Activated B cell treated with CpG ODN at 0.5 μM for 24 hours (primary cell): Measurements from ENCODE around the gene DGKA. TPM values are rescaled to one million over a fixed set of nuclear protein-coding genes. Genes with fewer than 3 reads are reported as not detected.

ENCODE experiments used
- ATAC-seq: fragments of 200-7000 bp; cut with Tn5 transposase; one replicate; pipeline ENCODE4 v1.10.0; 2021; ENCODE audit warnings: low read depth, mild to moderate bottlenecking, moderate library complexity
- CTCF ChIA-PET: fragments of 350-600 bp; sonication (Branson Sonifier 250); formaldehyde crosslinking; loops from one replicate; lab custom pipeline; 2021; ENCODE audit warnings: antibody characterized with exemption; lab: Charles Lee
- POLR2A ChIA-PET: fragments of 350-600 bp; sonication (Branson Sonifier 250); formaldehyde crosslinking; loops from one replicate; lab custom pipeline; 2021; ENCODE audit warnings: antibody characterized with exemption; lab: Charles Lee
- DNase-seq: peaks from one replicate; pipeline ENCODE4 v3.0.0; 2022
- H3K27ac Mint-ChIP-seq: one replicate; pipeline ENCODE4 v1.8.0; 2020; ENCODE audit warnings: mixed read lengths
- H3K27me3 Mint-ChIP-seq: one replicate; pipeline ENCODE4 v1.8.0; 2021; ENCODE audit warnings: mixed read lengths
- H3K36me3 Mint-ChIP-seq: one replicate; pipeline ENCODE4 v1.8.0; 2021; ENCODE audit warnings: low read depth, mixed read lengths
- H3K4me1 Mint-ChIP-seq: one replicate; pipeline ENCODE4 v1.8.0; 2021; ENCODE audit warnings: mixed read lengths
- H3K4me3 Mint-ChIP-seq: one replicate; pipeline ENCODE4 v1.8.0; 2020; ENCODE audit warnings: mild to moderate bottlenecking, mixed read lengths
- H3K9me3 Mint-ChIP-seq: one replicate; pipeline ENCODE4 v1.8.0; 2020; ENCODE audit warnings: mixed read lengths
- intact Hi-C: fragments of 100-400 bp; cut with micrococcal nuclease; formaldehyde crosslinking; loops from one replicate; pipeline ENCODE4 v1.15.1; 2024
- total RNA-seq: library from RNA; stranded (reverse); gene quantifications from 2 replicates; pipeline ENCODE4 v1.2.3, GENCODE V29; 2022
- TF ChIP-seq, protein P1 (sequence below): fragments of 200-600 bp; IDR thresholded peaks from one replicate; pipeline ENCODE4 v1.8.0; 2022; ENCODE audit warnings: antibody characterized with exemption, mild to moderate bottlenecking

Gene DGKA
- total RNA-seq, 1 donor from 2014 or later = 95.9 TPM

- intact Hi-C loops = no loop called here
- H3K9me3 Mint-ChIP-seq = no peaks in the 10 kb centered on the region
- H3K4me3 Mint-ChIP-seq = peak overlapping the region; percentile 93
- peaks cover 9% of the 10 kb centered on the region for H3K36me3 Mint-ChIP-seq
- H3K27ac Mint-ChIP-seq = no peak overlapping the region
- ChIA-PET CTCF (interaction anchor here (0.7 kb wide), 1 partner anchor 226 kb away, joined by 3 read pairs; no protein-coding TSS in a partner anchor), POLR2A (no interaction called here)
- H3K4me1 Mint-ChIP-seq = peaks cover 27% of the 10 kb centered on the region
- H3K27me3 Mint-ChIP-seq = no peaks in the 10 kb centered on the region
- TF ChIP-seq, protein P1, sequence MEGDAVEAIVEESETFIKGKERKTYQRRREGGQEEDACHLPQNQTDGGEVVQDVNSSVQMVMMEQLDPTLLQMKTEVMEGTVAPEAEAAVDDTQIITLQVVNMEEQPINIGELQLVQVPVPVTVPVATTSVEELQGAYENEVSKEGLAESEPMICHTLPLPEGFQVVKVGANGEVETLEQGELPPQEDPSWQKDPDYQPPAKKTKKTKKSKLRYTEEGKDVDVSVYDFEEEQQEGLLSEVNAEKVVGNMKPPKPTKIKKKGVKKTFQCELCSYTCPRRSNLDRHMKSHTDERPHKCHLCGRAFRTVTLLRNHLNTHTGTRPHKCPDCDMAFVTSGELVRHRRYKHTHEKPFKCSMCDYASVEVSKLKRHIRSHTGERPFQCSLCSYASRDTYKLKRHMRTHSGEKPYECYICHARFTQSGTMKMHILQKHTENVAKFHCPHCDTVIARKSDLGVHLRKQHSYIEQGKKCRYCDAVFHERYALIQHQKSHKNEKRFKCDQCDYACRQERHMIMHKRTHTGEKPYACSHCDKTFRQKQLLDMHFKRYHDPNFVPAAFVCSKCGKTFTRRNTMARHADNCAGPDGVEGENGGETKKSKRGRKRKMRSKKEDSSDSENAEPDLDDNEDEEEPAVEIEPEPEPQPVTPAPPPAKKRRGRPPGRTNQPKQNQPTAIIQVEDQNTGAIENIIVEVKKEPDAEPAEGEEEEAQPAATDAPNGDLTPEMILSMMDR = no peak
- ATAC-seq (no peak), DNase-seq (no peak)
These were observed 34.3 kb downstream of the DGKA start for GRCh38 chr12:55965240-55965639.

DNA sequence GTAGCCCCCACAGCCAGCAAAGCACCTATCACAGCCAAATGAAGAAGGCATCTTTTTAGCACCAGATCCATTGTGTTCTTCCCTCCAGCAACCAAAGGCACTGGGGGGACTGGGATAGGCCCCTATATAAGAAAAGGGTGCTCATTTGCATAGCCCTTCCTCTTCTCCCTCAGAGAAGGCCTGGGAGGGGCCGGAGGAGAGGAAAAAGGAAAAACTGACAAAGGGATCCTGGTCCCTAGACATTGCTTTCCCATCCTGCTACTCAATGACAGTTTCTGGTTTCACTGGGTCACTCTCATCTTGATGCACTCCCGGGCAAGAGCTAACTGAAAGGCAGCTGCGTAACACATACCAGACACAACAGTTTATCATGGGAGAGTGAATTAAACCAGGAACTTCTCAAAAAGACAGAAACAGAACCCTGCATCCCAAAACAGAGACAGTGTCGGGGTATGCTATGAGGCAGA is 35.0 kb downstream of the DGKA start, which contains the start of gene PMEL:
Gene PMEL, minus strand, starts transcription at position 102 of the 467 bp plus-strand sequence. Its CDS starts 31 bp downstream, at position 71.
- ChIA-PET POLR2A (no interaction called here), CTCF (no interaction called here)
- Mint-ChIP-seq H3K4me3 (peak within 1 kb of the TSS; percentile 93), H3K27ac (peak within 1 kb of the TSS; percentile 66), H3K36me3 (peaks cover 10% of the 10 kb centered on the region), H3K4me1 (peaks cover 31% of the 10 kb centered on the region), H3K9me3 (no peaks in the 10 kb centered on the region), H3K27me3 (no peaks in the 10 kb centered on the region)
- intact Hi-C loops = loop anchor here (1.0 kb wide), 1 partner anchor 8 kb away; the partner anchor contains the start of gene RAB5B
- ATAC-seq (no peak), DNase-seq (no peak)
- TF ChIP-seq, protein P1 = no peak

GRCh38 chr12:55966408-55967281 is 35.7 kb downstream of the DGKA start, which contains the start of gene CDK2:
Gene CDK2 (plus strand): TSS chr12:55966830. CDS start chr12:55967009, 179 bp downstream.
- TF ChIP-seq, protein P1 = no peak
- Mint-ChIP-seq H3K9me3 (no peaks in the 10 kb centered on the region), H3K4me3 (peak within 1 kb of the TSS; percentile 93), H3K27ac (peak within 1 kb of the TSS; percentile 66), H3K4me1 (peaks cover 34% of the 10 kb centered on the region), H3K36me3 (peaks cover 14% of the 10 kb centered on the region), H3K27me3 (no peaks in the 10 kb centered on the region)
- ChIA-PET CTCF (no interaction called here), POLR2A (interaction anchor here (0.6 kb wide), 1 partner anchor 63 kb away, joined by 6 read pairs; no protein-coding TSS in a partner anchor)
- DNase-seq = peak; percentile 83
- ATAC-seq = peak; percentile 99
- intact Hi-C loops = loop anchor here (1.0 kb wide), 1 partner anchor 8 kb away; the partner anchor contains the start of gene RAB5B

DNA sequence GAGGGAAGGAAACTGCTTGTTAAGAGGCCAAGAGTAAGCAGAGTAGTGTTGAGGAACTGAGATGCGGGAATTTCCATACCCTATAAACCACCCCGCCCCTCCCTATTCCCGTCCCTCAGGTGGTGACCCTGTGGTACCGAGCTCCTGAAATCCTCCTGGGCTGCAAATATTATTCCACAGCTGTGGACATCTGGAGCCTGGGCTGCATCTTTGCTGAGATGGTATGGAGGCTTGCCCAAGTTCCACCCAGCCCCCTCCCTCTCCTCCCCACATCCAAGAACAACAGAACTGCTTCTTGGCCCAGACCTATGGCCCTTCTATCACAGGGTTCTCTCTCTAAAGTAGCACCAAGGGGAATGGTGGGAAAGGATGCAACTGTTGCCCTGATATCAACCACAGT is 38.4 kb downstream of the DGKA start:
- no peaks in the 10 kb centered on the region for H3K27me3 Mint-ChIP-seq
- ATAC-seq (no peak), DNase-seq (no peak)
- no peak overlapping the region for H3K4me3 Mint-ChIP-seq
- H3K27ac Mint-ChIP-seq = no peak overlapping the region
- intact Hi-C loops = no loop called here
- no peaks in the 10 kb centered on the region for H3K9me3 Mint-ChIP-seq
- TF ChIP-seq, protein P1 = no peak
- H3K36me3 Mint-ChIP-seq = peaks cover 14% of the 10 kb centered on the region
- ChIA-PET CTCF (interaction anchor here (1.0 kb wide), 1 partner anchor 231 kb away, joined by 4 read pairs; no protein-coding TSS in a partner anchor), POLR2A (interaction anchor here (0.7 to 1.4 kb wide), 5 partner anchors 9 to 1138 kb away, joined by 3 to 8 read pairs (median 4); partner anchors contain the start of genes ORMDL2 and SARNP)
- peaks cover 36% of the 10 kb centered on the region for H3K4me1 Mint-ChIP-seq
